K562 (cell line): ENCODE data around the gene BAG1. TPM values are rescaled to one million over a fixed set of nuclear protein-coding genes. Genes with fewer than 3 reads are reported as not detected.

Source experiments
- ATAC-seq: fragments of 200-7000 bp; cut with Tn5 transposase; 3 replicates; pipeline ENCODE4 v1.9.1; 2020; ENCODE audit warnings: moderate library complexity
- BruUV-seq: library from RNA; stranded (reverse); fragments of 400-500 nt; replicated peaks from 2 replicates; lab custom pipeline; 2021; lab: Mats Ljungman, UMichigan
- CTCF ChIA-PET: fragments of 300-600 bp; formaldehyde crosslinking; extraction: SDS; loops from one replicate; lab custom pipeline; 2021; ENCODE audit warnings: low intra/inter-chr PET ratio; lab: Yijun Ruan, JAX
- POLR2A ChIA-PET: fragments of 300-600, 350-650 bp; sonication (Branson Sonifier 250); formaldehyde crosslinking; extraction: SDS; loops from one replicate; lab custom pipeline; 2021; ENCODE audit warnings: antibody characterized with exemption, inconsistent platforms; lab: Yijun Ruan, JAX
- DNase-seq, 4 experiments: peaks; one replicate each; pipeline versions ENCODE4 v3.0.0 to v3.0.0-alpha.2; 2011 to 2018; ENCODE audit warnings: low spot score in 3 of 4, mixed read lengths in 3 of 4; ENCODE audit errors: extremely low read depth in 1 of 4
- FAIRE-seq: peaks from 2 replicates; lab custom pipeline; 2011; peaks lifted over from hg19 to GRCh38; lab: Jason Lieb, UNC
- H2AFZ ChIP-seq: 2 replicates; pipeline ENCODE4 v1.6.0; 2011; ENCODE audit warnings: low read depth, low read length, control low read depth, inconsistent platforms
- H3K27ac ChIP-seq: fragments of 200-600 bp; 3 replicates; pipeline ENCODE4 v1.8.0; 2011; ENCODE audit warnings: low read depth, mild to moderate bottlenecking, control low read depth, inconsistent platforms, low read length, moderate library complexity, mixed read lengths; ENCODE audit errors: extremely low read depth
- H3K27me3 ChIP-seq, 2 experiments: fragments of 300-600 bp in 1 of 2; 2 replicates in 1 of 2; 3 replicates in 1 of 2; pipeline versions ENCODE4 v1.6.0 to v1.8.0; 2011; ENCODE audit warnings: inconsistent platforms in 2 of 2, low read length in 2 of 2, mild to moderate bottlenecking in 1 of 2, mixed read lengths in 1 of 2, moderate library complexity in 1 of 2; ENCODE audit not compliant: control insufficient read depth in 2 of 2, insufficient read depth in 2 of 2
- H3K36me3 ChIP-seq: fragments of 300-600 bp; 3 replicates; pipeline ENCODE4 v1.8.0; 2011; ENCODE audit warnings: mild to moderate bottlenecking, low read length, inconsistent platforms; ENCODE audit not compliant: control insufficient read depth, insufficient read depth
- H3K4me1 ChIP-seq, 2 experiments: fragments of 200-600 bp in 1 of 2; replicated peaks in 1 of 2; 2 replicates in 1 of 2; 3 replicates in 1 of 2; pipeline versions ENCODE4 v1.5.1 to v1.8.0; 2011; ENCODE audit warnings: inconsistent platforms in 2 of 2, low read length in 2 of 2, mild to moderate bottlenecking in 1 of 2, mixed read lengths in 1 of 2, moderate library complexity in 1 of 2; ENCODE audit not compliant: control insufficient read depth in 2 of 2, insufficient read depth in 2 of 2
- H3K4me2 ChIP-seq: 2 replicates; pipeline ENCODE4 v1.6.1; 2011; ENCODE audit warnings: low read length, control low read depth, inconsistent platforms, mixed read lengths; ENCODE audit not compliant: insufficient read depth
- H3K4me3 ChIP-seq: fragments of 200-600 bp; sonication (generic), shearing (Covaris generic); 2 replicates; pipeline ENCODE4 v1.5.1; 2016; ENCODE audit warnings: control low read depth, inconsistent platforms
- H3K79me2 ChIP-seq: fragments of 200-600 bp; 3 replicates; pipeline ENCODE4 v1.8.0; 2011; ENCODE audit warnings: low read length, inconsistent platforms; ENCODE audit not compliant: control insufficient read depth, insufficient read depth
- H3K9ac ChIP-seq, 2 experiments: 2 replicates each; pipeline versions ENCODE4 v1.6.0 to v1.6.1; 2011; ENCODE audit warnings: low read depth in 2 of 2, low read length in 2 of 2, control low read depth in 1 of 2, inconsistent platforms in 1 of 2, mild to moderate bottlenecking in 1 of 2, mixed read lengths in 1 of 2; ENCODE audit not compliant: insufficient read depth in 1 of 2
- H3K9me1 ChIP-seq: one replicate; pipeline ENCODE4 v1.6.0; 2011; ENCODE audit warnings: inconsistent platforms, mild to moderate bottlenecking, low read length, moderate library complexity; ENCODE audit not compliant: control insufficient read depth, insufficient read depth
- H3K9me3 ChIP-seq: replicated peaks from 2 replicates; pipeline ENCODE4 v1.5.1; 2011; ENCODE audit warnings: low read depth, low read length, inconsistent platforms; ENCODE audit not compliant: control insufficient read depth, insufficient read depth
- H4K20me1 ChIP-seq: replicated peaks from 2 replicates; pipeline ENCODE4 v1.6.1; 2011; ENCODE audit warnings: low read length, inconsistent platforms, mixed read lengths; ENCODE audit not compliant: control insufficient read depth, insufficient read depth
- GABPB2 ChIP-seq: fragments of 250-450 bp; sonication (Bioruptor Pico); conservative IDR thresholded peaks from 2 replicates; pipeline ENCODE4 v1.5.1; 2021; ENCODE audit warnings: mild to moderate bottlenecking
- GTF3C2 ChIP-seq: IDR thresholded peaks from 3 replicates; pipeline ENCODE4 v1.6.1; 2011; ENCODE audit warnings: borderline replicate concordance, mild to moderate bottlenecking, moderate library complexity; ENCODE audit not compliant: insufficient read length; ENCODE audit errors: extremely low read depth
- HMG20A ChIP-seq: fragments of 450-650 bp; formaldehyde crosslinking; conservative IDR thresholded peaks from 2 replicates; pipeline ENCODE4 v1.4.0; 2020; ENCODE audit warnings: mild to moderate bottlenecking, mixed read lengths
- KAT8 ChIP-seq: fragments of 450-650 bp; IDR thresholded peaks from 2 replicates; pipeline ENCODE4 v1.6.1; 2016; ENCODE audit warnings: low read depth, mild to moderate bottlenecking
- MAFK ChIP-seq: IDR thresholded peaks from 2 replicates; pipeline ENCODE4 v1.6.1; 2011; ENCODE audit warnings: low read length, improper control_type of control experiment
- MAZ ChIP-seq, 2 experiments: fragments of 450-650 bp in 1 of 2; sonication (generic) in 1 of 2; formaldehyde crosslinking; IDR thresholded peaks in 1 of 2; conservative IDR thresholded peaks in 1 of 2; 2 replicates each; pipeline versions ENCODE4 v1.4.0 to v1.5.0; 2020; ENCODE audit warnings: mild to moderate bottlenecking in 1 of 2, missing genetic modification reagents in 1 of 2
- MBD2 ChIP-seq: sonication (generic); IDR thresholded peaks from 2 replicates; pipeline ENCODE4 v1.6.1; 2016; ENCODE audit warnings: low read depth, borderline replicate concordance
- NCOA4 ChIP-seq: fragments of 450-650 bp; IDR thresholded peaks from 2 replicates; pipeline ENCODE4 v1.6.1; 2018; ENCODE audit warnings: mild to moderate bottlenecking; ENCODE audit not compliant: partially characterized antibody
- NFIX ChIP-seq: fragments of 250-450 bp; sonication (Bioruptor Pico); IDR thresholded peaks from 2 replicates; pipeline ENCODE4 v1.4.0; 2020; ENCODE audit warnings: low read depth, mild to moderate bottlenecking, moderate library complexity
- SMAD1 ChIP-seq: fragments of 150-350 bp; IDR thresholded peaks from 2 replicates; pipeline ENCODE4 v1.6.1; 2014; ENCODE audit warnings: low read length, low read depth; ENCODE audit not compliant: partially characterized antibody
- SREBF1 ChIP-seq: fragments of 150-350 bp; IDR thresholded peaks from 2 replicates; pipeline ENCODE4 v1.6.1; 2014; ENCODE audit warnings: antibody characterized with exemption, low read depth, low read length, borderline replicate concordance
- WHSC1 ChIP-seq: IDR thresholded peaks from one replicate; pipeline ENCODE4 v1.6.1; 2012; ENCODE audit warnings: low read length, control low read depth, inconsistent platforms
- ZBTB2 ChIP-seq: fragments of 450-650 bp; IDR thresholded peaks from 2 replicates; pipeline ENCODE4 v1.6.1; 2016; ENCODE audit warnings: antibody characterized with exemption
- WGBS: fragments of 100-300 bp; shearing (Covaris generic); methylation state at CpG from one replicate; pipeline ENCODE4 v1.1.6; 2016; ENCODE audit warnings: low coverage, mixed read lengths; ENCODE audit not compliant: insufficient coverage; ENCODE audit errors: missing lambda C conversion rate; 5-methylcytosine and 5-hydroxymethylcytosine counted together
- in situ Hi-C: fragments of 300-500 bp; cut with MboI; formaldehyde crosslinking; loops from 4 replicates; pipeline ENCODE4 v1.15.0; 2018; ENCODE audit warnings: inconsistent platforms, mixed read lengths
- intact Hi-C: fragments of 100-400 bp; cut with micrococcal nuclease; formaldehyde crosslinking; loops from 2 replicates; pipeline ENCODE4 v1.14.2; 2022
- polyA plus RNA-seq, 8 experiments: library from polyadenylated mRNA; depleted of rRNA in 4 of 8; stranded (reverse) in 5 of 8; unstranded in 3 of 8; fragments of >200 nt; fragmentation: Nextera tagmentation in 2 of 8; fragmentation: Illumina TruSeq in 1 of 8; extraction: Ambion mirVana in 2 of 8; extraction: Trizol in 1 of 8; gene quantifications; 2 replicates each; pipeline versions ENCODE4 v1.2.1 to v1.2.3, GENCODE V29; 2011 to 2014; ENCODE audit warnings: inconsistent platforms in 1 of 8, missing spikeins in 1 of 8
- total RNA-seq, 7 experiments: library from RNA; depleted of rRNA in 6 of 7; stranded (reverse); fragments of >200 nt in 6 of 7; fragmentation: Illumina TruSeq in 2 of 7; extraction: Trizol in 2 of 7; gene quantifications; 2 replicates each; pipeline versions ENCODE4 v1.2.1 to v1.2.3, GENCODE V29; 2011 to 2021; ENCODE audit warnings: low replicate concordance in 1 of 7
- TF ChIP-seq, protein P1 (sequence below), 2 experiments: IDR thresholded peaks in 1 of 2; conservative IDR thresholded peaks in 1 of 2; 2 replicates each; pipeline ENCODE4 v1.6.1; 2016; ENCODE audit warnings: low read depth in 2 of 2, mild to moderate bottlenecking in 1 of 2, missing compliant biosample characterization in 1 of 2, missing genetic modification characterization in 1 of 2, moderate library complexity in 1 of 2
- TF ChIP-seq, protein P2 (sequence below): sonication (generic); formaldehyde crosslinking; IDR thresholded peaks from 2 replicates; pipeline ENCODE4 v1.9.0; 2022; ENCODE audit warnings: mild to moderate bottlenecking, missing genetic modification reagents

Gene BAG1
- total and polyA plus RNA-seq, 9 of the 15 experiments (the other 6 are each of a cell fraction or from before 2014, with no cell fraction given): 9.7 to 106 (median 56.9) TPM

DNA sequence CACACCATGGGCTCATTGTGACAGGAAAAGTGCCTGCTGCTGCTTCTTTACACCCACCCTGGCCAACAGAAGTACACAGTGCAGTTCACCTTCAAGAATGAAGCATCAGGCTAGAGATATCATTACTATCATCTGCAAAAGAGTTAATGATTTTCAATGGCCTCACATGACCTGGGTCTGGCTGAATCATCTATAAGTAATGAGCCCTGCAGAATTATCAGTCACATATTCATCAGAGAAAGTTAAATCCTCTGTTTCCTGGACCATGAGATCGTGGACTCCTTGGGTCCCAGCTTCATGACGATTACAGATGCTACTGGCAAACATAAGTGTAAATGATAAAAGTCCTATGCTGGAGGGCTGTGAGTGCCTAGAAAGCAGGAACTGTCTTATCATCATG is 8.3 kb downstream of the BAG1 start:
- intact Hi-C loops (no loop called here), in situ Hi-C loops (no loop called here)
- no TSS peak for BruUV-seq
- H3K27me3 ChIP-seq: no peaks in the 10 kb centered on the region
- no peaks in the 10 kb centered on the region for H3K9me3 ChIP-seq
- peaks cover 0 to 9% of the 10 kb centered on the region in 2 experiments; a peak in 2 of 5 replicates for H3K4me1 ChIP-seq
- no peak overlapping the region for H3K9ac ChIP-seq
- H3K36me3 ChIP-seq: peaks cover 84% of the 10 kb centered on the region
- peaks cover 28% of the 10 kb centered on the region for H3K79me2 ChIP-seq
- ATAC-seq (no peak), FAIRE-seq (no peak), DNase-seq (no peak)
- peaks cover 3% of the 10 kb centered on the region for H3K9me1 ChIP-seq
- no peak overlapping the region for H3K27ac ChIP-seq
- no peak overlapping the region for H3K4me2 ChIP-seq
- H3K4me3 ChIP-seq: no peak overlapping the region
- 88% methylated on average over 2 of the region's 2 CpGs for WGBS
- POLR2A ChIA-PET: no interaction called here
- no peak overlapping the region for H2AFZ ChIP-seq
- CTCF ChIA-PET: no interaction called here
- no peaks in the 10 kb centered on the region for H4K20me1 ChIP-seq
- no peak for TF ChIP-seq MBD2
- TF ChIP-seq, protein P1, sequence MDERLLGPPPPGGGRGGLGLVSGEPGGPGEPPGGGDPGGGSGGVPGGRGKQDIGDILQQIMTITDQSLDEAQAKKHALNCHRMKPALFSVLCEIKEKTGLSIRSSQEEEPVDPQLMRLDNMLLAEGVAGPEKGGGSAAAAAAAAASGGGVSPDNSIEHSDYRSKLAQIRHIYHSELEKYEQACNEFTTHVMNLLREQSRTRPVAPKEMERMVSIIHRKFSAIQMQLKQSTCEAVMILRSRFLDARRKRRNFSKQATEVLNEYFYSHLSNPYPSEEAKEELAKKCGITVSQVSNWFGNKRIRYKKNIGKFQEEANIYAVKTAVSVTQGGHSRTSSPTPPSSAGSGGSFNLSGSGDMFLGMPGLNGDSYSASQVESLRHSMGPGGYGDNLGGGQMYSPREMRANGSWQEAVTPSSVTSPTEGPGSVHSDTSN (CRISPR knock-in tag; IDR thresholded peaks at IDR 0.05; ENCODE audit: low read depth): no peak
- TF ChIP-seq, protein P1 (tag; conservative IDR thresholded peaks at IDR 0.05; ENCODE audit: low read depth): no peak
- no peak for TF ChIP-seq MAZ (CRISPR knock-in tag; conservative IDR thresholded peaks at IDR 0.05 in 1 of 2, IDR thresholded peaks at IDR 0.05 in 1 of 2)
- TF ChIP-seq NCOA4: no peak
- TF ChIP-seq MAFK: no peak
- no peak for TF ChIP-seq NFIX (CRISPR knock-in tag)
- no peak for TF ChIP-seq ZBTB2
- no peak for TF ChIP-seq WHSC1
- TF ChIP-seq SREBF1: no peak
- no peak for TF ChIP-seq SMAD1
- no peak for TF ChIP-seq GTF3C2
- TF ChIP-seq, protein P2, sequence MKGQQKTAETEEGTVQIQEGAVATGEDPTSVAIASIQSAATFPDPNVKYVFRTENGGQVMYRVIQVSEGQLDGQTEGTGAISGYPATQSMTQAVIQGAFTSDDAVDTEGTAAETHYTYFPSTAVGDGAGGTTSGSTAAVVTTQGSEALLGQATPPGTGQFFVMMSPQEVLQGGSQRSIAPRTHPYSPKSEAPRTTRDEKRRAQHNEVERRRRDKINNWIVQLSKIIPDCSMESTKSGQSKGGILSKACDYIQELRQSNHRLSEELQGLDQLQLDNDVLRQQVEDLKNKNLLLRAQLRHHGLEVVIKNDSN: no peak
- TF ChIP-seq KAT8: no peak
- no peak for TF ChIP-seq GABPB2 (CRISPR knock-in tag)
- no peak for TF ChIP-seq HMG20A (CRISPR knock-in tag)
